ENCODE measurements around the gene DSCAML1. TPM values are rescaled to one million over a fixed set of nuclear protein-coding genes. Genes with fewer than 3 reads are reported as not detected.

The DSCAML1 gene
- total RNA-seq, 1 donor from 2014 or later = 0.09 TPM

DNA sequence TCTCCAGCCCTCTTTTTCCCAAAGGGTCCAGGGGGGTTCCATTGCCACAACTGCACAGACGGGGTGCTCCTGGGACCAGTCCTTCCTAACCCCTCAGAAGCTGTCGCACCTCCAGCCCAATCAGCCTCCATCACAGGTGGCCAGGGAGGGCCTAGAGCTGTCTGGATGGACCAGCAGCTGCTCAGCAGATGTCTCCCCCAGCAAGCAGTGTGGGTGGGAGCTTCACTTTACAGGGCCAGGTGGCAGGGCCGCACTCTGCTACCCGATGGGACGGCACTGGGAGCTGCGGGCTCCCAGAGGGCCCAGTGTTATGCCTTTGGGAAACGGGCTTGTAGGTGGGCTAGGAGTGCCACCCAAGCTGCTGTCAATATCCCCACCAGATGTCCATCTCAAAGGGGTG lies 120.5 kb downstream of the DSCAML1 start:
- Mint-ChIP-seq H3K4me1 (peaks cover 56% of the 10 kb centered on the region), H3K27me3 (ENCODE audit: low read depth) (peaks cover 11% of the 10 kb centered on the region), H3K4me3 (no peak overlapping the region), H3K27ac (ENCODE audit: unreplicated experiment) (no peak overlapping the region), H3K9me3 (no peaks in the 10 kb centered on the region), H3K36me3 (ENCODE audit: low read depth) (no peaks in the 10 kb centered on the region)
- TF ChIP-seq CTCF (conservative IDR thresholded peaks at IDR 0.05) = no peak
- DNase-seq (ENCODE audit: low read depth, low spot score) = no peak

GRCh38 chr11:117673602-117674001 lies 123.4 kb downstream of the DSCAML1 start:
- Mint-ChIP-seq H3K36me3 (ENCODE audit: low read depth) (no peaks in the 10 kb centered on the region), H3K27ac (ENCODE audit: unreplicated experiment) (no peak overlapping the region), H3K4me3 (no peak overlapping the region), H3K4me1 (peaks cover 63% of the 10 kb centered on the region), H3K9me3 (no peaks in the 10 kb centered on the region), H3K27me3 (ENCODE audit: low read depth) (peaks cover 15% of the 10 kb centered on the region)
- no peak for DNase-seq (ENCODE audit: low read depth, low spot score)
- TF ChIP-seq CTCF (conservative IDR thresholded peaks at IDR 0.05) = no peak

DNA sequence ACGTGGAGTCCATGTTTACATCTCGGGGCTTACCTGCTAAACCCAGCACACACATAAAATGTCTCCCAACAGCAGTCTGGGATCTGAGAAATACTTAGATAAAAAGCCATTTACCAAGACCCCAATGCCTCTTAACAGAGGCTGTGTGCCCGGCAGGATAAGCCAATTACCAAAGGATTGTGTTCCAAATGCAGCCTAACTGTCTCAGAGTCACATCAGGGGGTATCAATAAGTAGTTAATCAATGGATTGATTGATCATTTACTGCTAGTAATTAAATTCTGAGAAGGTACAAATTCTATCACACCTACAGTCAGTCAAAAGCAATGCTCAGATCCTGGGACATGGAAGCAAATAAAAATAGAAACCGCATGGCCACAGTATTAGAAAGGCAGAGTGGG lies 125.6 kb downstream of the DSCAML1 start:
- H3K36me3 Mint-ChIP-seq (ENCODE audit: low read depth) = no peaks in the 10 kb centered on the region
- no peaks in the 10 kb centered on the region for H3K9me3 Mint-ChIP-seq
- peaks cover 59% of the 10 kb centered on the region for H3K4me1 Mint-ChIP-seq
- H3K27me3 Mint-ChIP-seq (ENCODE audit: low read depth) = peaks cover 21% of the 10 kb centered on the region
- no peak for TF ChIP-seq CTCF (conservative IDR thresholded peaks at IDR 0.05)
- H3K4me3 Mint-ChIP-seq = no peak overlapping the region
- DNase-seq (ENCODE audit: low read depth, low spot score) = no peak
- no peak overlapping the region for H3K27ac Mint-ChIP-seq (ENCODE audit: unreplicated experiment)

DNA sequence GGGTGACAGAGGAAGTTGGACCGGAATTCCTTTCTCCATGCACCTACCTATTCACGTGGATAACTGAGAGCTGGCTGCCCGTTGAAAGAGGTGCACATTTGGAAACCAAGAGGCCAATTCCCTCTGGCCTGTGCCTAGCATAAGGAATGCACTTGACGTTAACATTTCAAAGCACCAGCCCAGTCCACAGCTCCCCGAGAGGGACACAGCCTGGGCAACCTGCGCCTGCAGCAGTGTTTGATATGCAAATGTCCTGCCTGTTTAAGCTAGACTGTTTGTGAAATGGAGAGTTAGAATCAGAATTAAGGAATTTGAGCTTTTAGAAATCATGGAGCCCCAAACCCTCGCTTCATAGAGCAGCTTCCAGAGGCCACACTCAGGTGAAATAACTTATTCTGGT lies 126.1 kb downstream of the DSCAML1 start:
- no peak for DNase-seq (ENCODE audit: low read depth, low spot score)
- TF ChIP-seq CTCF (conservative IDR thresholded peaks at IDR 0.05) = no peak
- Mint-ChIP-seq H3K27ac (ENCODE audit: unreplicated experiment) (peak overlapping the region; percentile 77), H3K4me1 (peaks cover 62% of the 10 kb centered on the region), H3K4me3 (no peak overlapping the region), H3K27me3 (ENCODE audit: low read depth) (peaks cover 21% of the 10 kb centered on the region), H3K9me3 (no peaks in the 10 kb centered on the region), H3K36me3 (ENCODE audit: low read depth) (no peaks in the 10 kb centered on the region)

DNA sequence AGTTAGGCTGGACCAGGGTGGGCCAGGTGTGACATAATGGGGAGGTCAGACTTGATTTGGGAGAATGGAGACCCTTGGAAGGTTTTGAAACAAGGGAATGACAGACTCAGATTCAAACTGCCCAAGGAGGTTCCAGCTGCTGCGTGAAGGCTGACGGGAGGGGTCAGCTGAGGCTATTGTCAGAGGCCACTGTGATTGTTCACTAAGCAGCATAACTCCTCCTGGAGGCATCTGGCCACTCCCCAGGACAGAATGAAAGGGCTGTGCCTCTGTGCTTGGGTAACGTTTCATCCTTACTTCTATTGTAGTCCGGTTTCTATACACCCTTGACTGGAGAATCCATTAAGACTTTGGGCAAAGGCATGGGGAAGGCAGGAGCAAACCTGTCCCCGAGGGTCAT lies 126.6 kb downstream of the DSCAML1 start:
- no peak for TF ChIP-seq CTCF (conservative IDR thresholded peaks at IDR 0.05)
- no peaks in the 10 kb centered on the region for H3K36me3 Mint-ChIP-seq (ENCODE audit: low read depth)
- H3K4me1 Mint-ChIP-seq = peaks cover 65% of the 10 kb centered on the region
- peaks cover 21% of the 10 kb centered on the region for H3K27me3 Mint-ChIP-seq (ENCODE audit: low read depth)
- no peak overlapping the region for H3K4me3 Mint-ChIP-seq
- H3K27ac Mint-ChIP-seq (ENCODE audit: unreplicated experiment) = peak overlapping the region; percentile 77
- DNase-seq (ENCODE audit: low read depth, low spot score) = no peak
- H3K9me3 Mint-ChIP-seq = no peaks in the 10 kb centered on the region

DNA sequence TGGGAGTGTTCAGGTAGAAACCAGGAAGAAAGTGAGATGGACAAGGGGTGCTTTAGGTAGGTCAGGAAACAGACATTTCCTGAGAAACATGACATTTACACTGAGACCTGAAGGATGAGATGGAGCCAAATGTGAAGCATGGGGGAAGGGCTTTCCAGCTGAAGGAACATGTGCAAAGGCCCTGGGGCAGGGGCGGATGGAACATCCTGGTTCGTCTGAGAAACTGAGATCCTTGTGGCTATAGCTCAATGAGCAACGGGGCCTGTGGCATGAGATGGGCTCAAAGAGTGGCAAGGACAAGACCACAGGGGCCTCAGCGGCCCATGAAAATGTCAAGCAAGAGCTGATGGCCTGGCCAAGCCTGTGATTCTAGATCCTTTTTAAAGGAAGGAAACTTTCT lies 127.4 kb downstream of the DSCAML1 start:
- DNase-seq (ENCODE audit: low read depth, low spot score) = no peak
- Mint-ChIP-seq H3K4me1 (peaks cover 74% of the 10 kb centered on the region), H3K27me3 (ENCODE audit: low read depth) (peaks cover 21% of the 10 kb centered on the region), H3K9me3 (no peaks in the 10 kb centered on the region), H3K27ac (ENCODE audit: unreplicated experiment) (no peak overlapping the region), H3K4me3 (no peak overlapping the region), H3K36me3 (ENCODE audit: low read depth) (no peaks in the 10 kb centered on the region)
- TF ChIP-seq CTCF (conservative IDR thresholded peaks at IDR 0.05) = no peak

All from neural crest cell (in vitro differentiated cells).